22Rv1 (cell line): ENCODE results near the gene PHIP.

Experiments used
- CTCF ChIP-seq: fragments of 450-650 bp; IDR thresholded peaks from 2 replicates; pipeline ENCODE4 v1.5.1; 2017; ENCODE audit warnings: mild to moderate bottlenecking
- ZFX ChIP-seq: fragments of 450-650 bp; IDR thresholded peaks from 2 replicates; pipeline ENCODE4 v1.6.1; 2017; ENCODE audit warnings: antibody characterized with exemption, borderline replicate concordance

GRCh38 chr6:79115553-79116182 lies 37.6 kb upstream of the PHIP start:
- TF ChIP-seq CTCF (no peak), ZFX (no peak)
